Activated naive CD8-positive, alpha-beta T cell treated with anti-CD3 and anti-CD28 coated beads, Interleukin-2, amount 50 U/mL, for 24 hours (primary cell): ENCODE results near the gene CASK.

ENCODE experiments used
- ATAC-seq: fragments of 150-1000 bp; cut with Tn5 transposase; one replicate; pipeline ENCODE4 v1.10.0; 2021
- DNase-seq: peaks from one replicate; pipeline ENCODE4 v3.0.0; 2021
- H3K27ac Mint-ChIP-seq: one replicate; pipeline ENCODE4 v1.8.0; 2021; ENCODE audit warnings: mild to moderate bottlenecking, mixed read lengths
- H3K27me3 Mint-ChIP-seq: one replicate; pipeline ENCODE4 v1.8.0; 2021; ENCODE audit warnings: mixed read lengths
- H3K36me3 Mint-ChIP-seq: one replicate; pipeline ENCODE4 v1.8.0; 2021; ENCODE audit warnings: low read depth, mixed read lengths
- H3K4me1 Mint-ChIP-seq: one replicate; pipeline ENCODE4 v1.8.0; 2021; ENCODE audit warnings: mixed read lengths
- H3K4me3 Mint-ChIP-seq: one replicate; pipeline ENCODE4 v1.8.0; 2021; ENCODE audit warnings: mild to moderate bottlenecking, moderate library complexity, mixed read lengths
- H3K9me3 Mint-ChIP-seq: one replicate; pipeline ENCODE4 v1.8.0; 2021; ENCODE audit warnings: mixed read lengths

The CASK gene

GRCh38 chrX:41491267-41492004 lies 431.9 kb downstream of the CASK start:
- Mint-ChIP-seq H3K27ac (no peak overlapping the region), H3K27me3 (no peaks in the 10 kb centered on the region), H3K4me3 (no peak overlapping the region), H3K9me3 (peaks cover 4% of the 10 kb centered on the region), H3K4me1 (no peaks in the 10 kb centered on the region), H3K36me3 (no peaks in the 10 kb centered on the region)
- DNase-seq (no peak), ATAC-seq (no peak)

GRCh38 chrX:41490446-41490845 lies 432.9 kb downstream of the CASK start:
- H3K36me3 Mint-ChIP-seq: no peaks in the 10 kb centered on the region
- H3K9me3 Mint-ChIP-seq: no peaks in the 10 kb centered on the region
- DNase-seq: no peak
- ATAC-seq: no peak
- no peak overlapping the region for H3K4me3 Mint-ChIP-seq
- H3K4me1 Mint-ChIP-seq: no peaks in the 10 kb centered on the region
- no peaks in the 10 kb centered on the region for H3K27me3 Mint-ChIP-seq
- no peak overlapping the region for H3K27ac Mint-ChIP-seq

- H3K27me3 Mint-ChIP-seq: no peaks in the 10 kb centered on the region
- H3K4me3 Mint-ChIP-seq: no peak overlapping the region
- H3K27ac Mint-ChIP-seq: no peak overlapping the region
- H3K9me3 Mint-ChIP-seq: no peaks in the 10 kb centered on the region
- DNase-seq: no peak
- ATAC-seq: no peak
- peaks cover 4% of the 10 kb centered on the region for H3K4me1 Mint-ChIP-seq
- no peaks in the 10 kb centered on the region for H3K36me3 Mint-ChIP-seq
Observed at GRCh38 chrX:41482154-41482850, 441.1 kb downstream of the CASK start.

GRCh38 chrX:41481264-41482109 lies 441.9 kb downstream of the CASK start:
- ATAC-seq: no peak
- peaks cover 4% of the 10 kb centered on the region for H3K4me1 Mint-ChIP-seq
- H3K4me3 Mint-ChIP-seq: no peak overlapping the region
- no peaks in the 10 kb centered on the region for H3K36me3 Mint-ChIP-seq
- no peak overlapping the region for H3K27ac Mint-ChIP-seq
- H3K27me3 Mint-ChIP-seq: no peaks in the 10 kb centered on the region
- peak; percentile 12 for DNase-seq
- H3K9me3 Mint-ChIP-seq: no peaks in the 10 kb centered on the region

GRCh38 chrX:41480508-41481260 lies 442.7 kb downstream of the CASK start:
- Mint-ChIP-seq H3K27ac (no peak overlapping the region), H3K27me3 (no peaks in the 10 kb centered on the region), H3K4me3 (no peak overlapping the region), H3K36me3 (no peaks in the 10 kb centered on the region), H3K4me1 (peaks cover 4% of the 10 kb centered on the region), H3K9me3 (no peaks in the 10 kb centered on the region)
- ATAC-seq (no peak), DNase-seq (no peak)

GRCh38 chrX:41478381-41478911 lies 444.9 kb downstream of the CASK start:
- Mint-ChIP-seq H3K36me3 (no peaks in the 10 kb centered on the region), H3K27ac (no peak overlapping the region), H3K27me3 (no peaks in the 10 kb centered on the region), H3K9me3 (no peaks in the 10 kb centered on the region), H3K4me3 (no peak overlapping the region), H3K4me1 (peaks cover 4% of the 10 kb centered on the region)
- ATAC-seq: no peak
- DNase-seq: no peak

GRCh38 chrX:41475591-41476241 lies 447.6 kb downstream of the CASK start:
- H3K27ac Mint-ChIP-seq: no peak overlapping the region
- H3K36me3 Mint-ChIP-seq: no peaks in the 10 kb centered on the region
- no peak for DNase-seq
- H3K27me3 Mint-ChIP-seq: no peaks in the 10 kb centered on the region
- H3K4me3 Mint-ChIP-seq: no peak overlapping the region
- H3K4me1 Mint-ChIP-seq: peaks cover 4% of the 10 kb centered on the region
- H3K9me3 Mint-ChIP-seq: no peaks in the 10 kb centered on the region
- ATAC-seq: no peak

GRCh38 chrX:41475191-41475590 lies 448.2 kb downstream of the CASK start:
- peaks cover 4% of the 10 kb centered on the region for H3K4me1 Mint-ChIP-seq
- no peak for ATAC-seq
- no peaks in the 10 kb centered on the region for H3K27me3 Mint-ChIP-seq
- H3K4me3 Mint-ChIP-seq: no peak overlapping the region
- DNase-seq: no peak
- no peaks in the 10 kb centered on the region for H3K9me3 Mint-ChIP-seq
- no peak overlapping the region for H3K27ac Mint-ChIP-seq
- no peaks in the 10 kb centered on the region for H3K36me3 Mint-ChIP-seq

- H3K9me3 Mint-ChIP-seq: no peaks in the 10 kb centered on the region
- no peaks in the 10 kb centered on the region for H3K27me3 Mint-ChIP-seq
- DNase-seq: no peak
- no peak overlapping the region for H3K4me3 Mint-ChIP-seq
- H3K36me3 Mint-ChIP-seq: no peaks in the 10 kb centered on the region
- ATAC-seq: no peak
- no peak overlapping the region for H3K27ac Mint-ChIP-seq
- H3K4me1 Mint-ChIP-seq: peaks cover 4% of the 10 kb centered on the region
Observed at GRCh38 chrX:41474726-41475100, 448.6 kb downstream of the CASK start.

GRCh38 chrX:41473936-41474725 lies 449.2 kb downstream of the CASK start:
- H3K4me1 Mint-ChIP-seq: peaks cover 4% of the 10 kb centered on the region
- DNase-seq (no peak), ATAC-seq (no peak)
- no peaks in the 10 kb centered on the region for H3K9me3 Mint-ChIP-seq
- no peak overlapping the region for H3K27ac Mint-ChIP-seq
- no peaks in the 10 kb centered on the region for H3K36me3 Mint-ChIP-seq
- no peak overlapping the region for H3K4me3 Mint-ChIP-seq
- H3K27me3 Mint-ChIP-seq: no peaks in the 10 kb centered on the region

GRCh38 chrX:41472231-41472815 lies 451.0 kb downstream of the CASK start:
- no peak for ATAC-seq
- Mint-ChIP-seq H3K4me1 (no peaks in the 10 kb centered on the region), H3K27me3 (no peaks in the 10 kb centered on the region), H3K9me3 (no peaks in the 10 kb centered on the region), H3K27ac (no peak overlapping the region), H3K4me3 (no peak overlapping the region), H3K36me3 (no peaks in the 10 kb centered on the region)
- DNase-seq: no peak

- Mint-ChIP-seq H3K9me3 (no peaks in the 10 kb centered on the region), H3K4me3 (no peak overlapping the region), H3K4me1 (no peaks in the 10 kb centered on the region), H3K27me3 (no peaks in the 10 kb centered on the region), H3K27ac (no peak overlapping the region), H3K36me3 (no peaks in the 10 kb centered on the region)
- DNase-seq (no peak), ATAC-seq (no peak)
Observed at GRCh38 chrX:41471786-41472185, 451.6 kb downstream of the CASK start.

- no peak overlapping the region for H3K27ac Mint-ChIP-seq
- ATAC-seq: no peak
- no peaks in the 10 kb centered on the region for H3K9me3 Mint-ChIP-seq
- no peaks in the 10 kb centered on the region for H3K4me1 Mint-ChIP-seq
- no peak for DNase-seq
- no peaks in the 10 kb centered on the region for H3K36me3 Mint-ChIP-seq
- H3K27me3 Mint-ChIP-seq: no peaks in the 10 kb centered on the region
- H3K4me3 Mint-ChIP-seq: no peak overlapping the region
Observed at GRCh38 chrX:41470706-41471105, 452.6 kb downstream of the CASK start.
